Measurements from ENCODE around the gene ADRM1.

ADRM1 gene

DNA sequence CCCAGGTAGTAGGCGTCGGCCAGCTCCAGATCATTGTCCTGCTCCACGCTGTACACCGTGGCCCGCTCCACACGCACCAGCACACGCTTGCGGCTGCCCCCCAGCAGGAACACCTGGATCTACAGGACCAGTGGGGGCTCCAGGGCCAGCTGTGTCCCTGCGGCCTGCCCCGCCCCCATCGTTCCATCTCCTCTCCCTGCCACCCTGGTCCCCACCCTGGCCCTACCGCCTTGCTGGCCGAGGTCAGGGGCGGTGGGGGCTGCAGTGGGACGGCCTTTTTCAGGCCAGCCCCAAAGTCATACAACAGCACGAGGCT, 9.8 kb downstream of the ADRM1 start:
- no peak for DNase-seq

DNA sequence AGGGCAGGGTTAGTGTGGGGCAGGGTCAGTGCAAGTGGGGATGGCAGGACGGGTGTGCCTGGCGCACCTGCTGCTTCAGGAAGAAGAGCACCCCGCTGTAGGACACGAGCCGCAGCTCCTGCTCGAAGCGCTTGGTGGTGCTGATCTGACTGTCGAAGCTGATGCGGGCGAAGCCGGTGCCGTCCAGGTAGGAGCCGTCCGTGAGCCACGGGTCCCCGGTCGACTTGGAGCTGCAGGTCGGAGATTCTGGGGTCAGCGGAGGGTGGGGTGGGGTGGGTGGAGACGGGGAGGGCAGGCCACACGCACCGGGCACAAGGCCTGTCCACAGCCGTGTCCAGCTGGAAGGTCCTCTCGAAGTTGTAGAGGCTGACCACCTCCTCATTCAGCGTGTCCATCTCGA, 10.2 kb downstream of the ADRM1 start:
- DNase-seq: no peak

DNA sequence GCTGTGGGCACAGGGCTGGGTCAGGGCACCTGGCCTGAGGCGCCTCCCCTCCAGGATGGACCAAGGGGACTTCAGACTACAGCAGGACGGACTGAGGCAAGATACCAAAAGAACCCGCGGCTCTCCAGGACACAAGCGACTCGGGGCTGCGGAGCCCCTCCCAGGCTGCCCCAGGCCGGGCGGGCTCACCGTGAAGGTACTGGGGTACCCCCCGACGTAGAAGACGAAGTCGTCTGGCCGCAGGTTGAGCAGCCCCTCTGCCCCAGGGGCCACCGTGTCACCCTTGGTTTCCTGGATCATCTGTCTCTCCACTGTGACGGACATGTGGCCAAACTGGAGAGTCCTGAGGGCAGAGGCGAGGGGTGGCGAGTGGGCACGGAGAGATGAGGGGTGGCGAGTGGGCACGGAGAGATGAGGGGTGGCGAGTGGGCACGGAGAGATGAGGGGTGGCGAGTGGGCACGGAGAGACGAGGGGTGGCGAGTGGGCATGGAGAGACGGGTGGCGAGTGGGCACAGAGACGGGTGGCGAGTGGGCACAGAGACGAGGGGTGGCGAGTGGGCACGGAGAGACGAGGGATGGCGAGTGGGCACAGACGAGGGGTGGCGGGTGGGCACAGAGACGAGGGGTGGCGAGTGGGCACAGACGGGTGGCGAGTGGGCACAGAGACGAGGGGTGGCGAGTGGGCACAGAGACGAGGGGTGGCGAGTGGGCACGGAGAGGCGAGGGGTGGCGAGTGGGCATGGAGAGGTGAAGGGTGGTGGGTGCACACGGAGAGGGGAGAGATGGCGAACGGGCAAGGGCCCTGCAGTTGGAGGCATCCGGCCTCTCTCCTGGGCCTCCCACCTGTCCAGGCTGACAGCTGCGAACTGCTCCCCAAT, 10.9 kb downstream of the ADRM1 start:
- DNase-seq: no peak

DNA sequence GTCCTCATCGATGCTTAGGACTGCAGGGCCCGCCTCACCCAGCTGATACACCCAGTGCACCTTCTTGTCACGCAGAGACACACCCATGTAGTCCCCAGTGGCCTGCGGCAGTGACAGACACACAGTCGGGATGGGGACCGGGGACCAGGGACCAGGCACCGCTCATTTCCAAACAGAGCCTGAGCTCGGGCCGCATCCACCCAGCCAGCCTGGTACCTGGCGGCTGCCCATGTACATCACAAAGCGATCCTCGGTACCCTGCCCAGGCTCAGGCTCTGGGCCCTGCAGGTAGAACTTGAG, 11.5 kb downstream of the ADRM1 start:
- DNase-seq: no peak

DNA sequence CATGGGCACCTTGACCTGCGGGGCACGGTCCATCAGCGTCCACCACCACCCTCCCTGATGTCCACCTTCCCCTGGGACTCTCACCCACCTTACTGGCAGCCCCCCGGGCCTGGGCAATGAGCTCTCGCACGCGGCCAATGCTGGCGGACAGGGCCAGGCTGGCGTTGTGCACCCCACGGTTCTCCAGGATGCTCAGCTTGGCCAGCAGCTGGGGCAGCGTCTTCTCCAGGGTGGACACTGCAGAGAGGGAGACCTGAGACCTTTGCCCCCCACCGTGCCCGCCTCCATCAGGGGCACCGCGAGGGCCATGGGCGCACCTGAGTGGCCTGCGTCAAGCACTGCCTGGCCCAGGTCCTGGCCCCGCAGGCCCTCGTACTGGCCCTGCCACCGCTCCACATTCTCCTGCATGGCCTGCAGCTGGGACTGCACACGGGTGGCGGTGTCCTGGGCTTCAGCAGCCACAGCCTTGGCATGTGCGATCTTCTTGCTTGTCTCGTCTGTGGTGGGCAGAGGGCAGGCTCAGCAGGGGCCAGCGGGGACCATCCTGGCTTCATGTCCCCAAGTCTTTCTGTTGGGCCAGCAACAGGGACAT, 12.0 kb downstream of the ADRM1 start:
- DNase-seq: no peak

DNA sequence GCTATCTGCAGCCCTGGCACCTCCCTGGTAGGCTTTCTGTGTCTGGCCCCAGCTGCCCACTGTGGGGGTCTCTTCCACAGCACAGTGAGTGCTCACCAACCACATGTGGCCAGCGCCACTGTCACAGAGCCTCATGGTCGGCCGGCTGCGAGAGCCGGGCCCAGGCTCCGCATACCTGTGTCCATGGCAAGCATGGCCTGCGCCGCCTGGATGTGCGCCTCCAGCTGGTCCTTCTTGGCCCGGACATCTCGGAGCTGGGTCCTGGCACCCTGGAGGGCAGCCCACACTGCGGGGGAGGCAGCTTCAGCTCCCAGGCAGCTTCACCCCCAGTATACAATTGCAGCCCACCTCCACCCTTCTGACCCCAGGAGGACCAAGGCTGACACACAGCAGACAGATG, 13.0 kb downstream of the ADRM1 start:
- DNase-seq: no peak

DNA sequence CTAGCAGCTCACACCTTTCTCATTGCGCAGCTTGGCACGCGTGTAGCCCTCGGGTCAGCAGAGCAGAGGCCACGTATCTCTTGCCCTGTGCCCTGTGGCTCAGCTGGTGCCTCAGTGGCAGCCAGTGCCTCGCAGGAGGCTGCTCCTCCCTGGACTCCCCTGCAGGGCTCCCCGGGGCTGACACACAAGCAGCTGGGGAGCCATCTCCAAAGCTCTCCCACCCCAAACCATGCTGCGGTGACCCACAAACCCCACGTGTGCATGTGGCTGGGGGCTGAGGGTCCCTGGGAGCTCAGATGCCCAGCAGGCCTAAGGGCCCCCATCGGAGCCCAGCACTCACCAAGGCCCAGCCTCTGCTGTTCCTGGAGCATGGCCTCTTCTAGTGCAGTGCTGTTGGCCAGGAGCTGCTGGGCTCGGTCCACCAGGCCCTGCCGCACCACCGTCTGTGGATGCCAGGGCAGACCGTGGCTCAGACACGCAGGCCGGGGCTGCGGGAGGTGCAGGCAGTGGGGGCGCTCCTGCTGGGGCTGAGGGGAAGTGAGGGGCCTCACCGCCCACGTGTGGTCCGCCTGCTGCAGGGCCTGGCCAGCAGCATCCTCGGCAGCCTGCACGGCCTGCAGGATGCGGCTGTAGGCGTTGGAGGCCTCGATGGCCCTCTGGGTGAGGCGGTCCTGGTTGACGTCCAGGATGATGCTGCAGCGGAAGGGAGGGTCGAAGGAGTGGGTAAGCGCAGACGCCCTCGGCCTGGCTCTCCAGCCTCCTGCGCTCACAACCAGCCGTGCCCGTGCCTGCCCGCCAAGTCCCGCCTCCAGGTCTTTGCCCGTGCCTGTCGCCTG, 13.8 kb downstream of the ADRM1 start:
- DNase-seq: no peak

DNA sequence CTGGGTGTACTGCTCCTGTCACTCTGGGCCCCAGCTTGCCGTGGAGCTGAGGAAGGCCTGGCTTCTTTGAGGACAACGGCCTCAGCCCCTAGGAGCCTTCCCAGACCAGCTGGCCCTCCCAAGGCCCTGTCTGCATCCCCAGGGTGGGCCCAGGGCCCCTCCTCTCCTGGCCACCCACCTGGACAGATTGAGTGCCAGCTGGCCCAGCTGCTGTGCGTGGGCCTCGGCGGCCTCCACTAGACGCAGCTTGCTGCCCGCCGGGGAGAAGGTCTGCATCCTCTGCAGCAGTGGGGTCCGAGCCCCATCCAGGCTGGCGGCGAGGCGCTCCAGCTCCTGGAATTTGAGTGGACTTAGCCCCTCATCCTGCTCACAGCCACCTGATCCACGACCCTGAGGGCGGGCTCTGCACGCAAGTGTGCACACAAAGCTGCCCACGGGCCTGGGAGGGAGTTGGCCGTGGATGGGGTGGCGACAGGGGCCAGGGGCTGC, 14.4 kb downstream of the ADRM1 start:
- DNase-seq: no peak

DNA sequence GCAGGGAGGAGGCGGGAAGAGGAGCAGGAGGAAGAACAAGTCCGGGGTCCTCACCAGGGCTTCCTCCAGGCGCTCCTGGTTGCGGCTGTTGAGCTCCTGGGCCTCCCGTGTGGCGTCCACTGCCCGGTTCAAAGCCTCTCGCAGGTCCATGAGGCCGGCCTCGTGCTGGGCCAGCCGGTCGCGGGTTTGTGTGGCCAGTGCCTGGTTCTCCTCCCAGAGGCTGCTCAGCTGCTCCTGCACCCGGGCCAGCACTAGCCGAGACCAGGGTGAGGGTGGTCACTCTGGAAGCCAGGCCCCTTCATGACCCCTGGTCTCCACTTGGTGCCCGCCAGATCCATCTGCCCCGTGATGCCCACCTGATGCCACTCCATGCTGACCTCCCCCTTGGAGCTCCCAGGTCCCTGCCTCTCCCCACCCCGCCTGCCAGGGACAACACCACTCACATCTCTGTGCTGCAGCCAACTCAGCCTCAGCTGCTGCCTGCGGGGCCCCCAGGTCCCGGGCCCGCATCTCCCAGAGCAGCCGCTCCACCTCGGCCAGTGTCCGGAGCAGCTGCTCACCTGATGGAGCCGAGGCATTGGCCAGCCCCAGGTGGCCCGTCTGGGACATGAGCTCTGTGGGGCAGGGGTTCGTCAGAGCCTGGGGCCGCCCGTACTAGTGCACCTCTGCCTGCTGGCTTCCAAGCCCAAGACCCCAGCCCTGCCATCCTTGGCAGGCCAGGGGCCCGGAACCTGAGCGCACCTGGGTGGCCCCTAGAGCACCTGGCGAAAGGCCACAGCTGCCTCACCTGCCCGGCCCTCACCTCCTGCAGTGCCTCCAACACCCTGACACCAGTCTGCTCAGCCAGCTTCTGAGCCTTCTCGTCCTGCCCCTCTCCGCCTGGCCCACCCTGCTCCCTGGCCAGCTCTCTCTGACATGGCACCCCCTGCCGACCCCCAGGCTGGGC, 15.9 kb downstream of the ADRM1 start:
- DNase-seq: no peak

DNA sequence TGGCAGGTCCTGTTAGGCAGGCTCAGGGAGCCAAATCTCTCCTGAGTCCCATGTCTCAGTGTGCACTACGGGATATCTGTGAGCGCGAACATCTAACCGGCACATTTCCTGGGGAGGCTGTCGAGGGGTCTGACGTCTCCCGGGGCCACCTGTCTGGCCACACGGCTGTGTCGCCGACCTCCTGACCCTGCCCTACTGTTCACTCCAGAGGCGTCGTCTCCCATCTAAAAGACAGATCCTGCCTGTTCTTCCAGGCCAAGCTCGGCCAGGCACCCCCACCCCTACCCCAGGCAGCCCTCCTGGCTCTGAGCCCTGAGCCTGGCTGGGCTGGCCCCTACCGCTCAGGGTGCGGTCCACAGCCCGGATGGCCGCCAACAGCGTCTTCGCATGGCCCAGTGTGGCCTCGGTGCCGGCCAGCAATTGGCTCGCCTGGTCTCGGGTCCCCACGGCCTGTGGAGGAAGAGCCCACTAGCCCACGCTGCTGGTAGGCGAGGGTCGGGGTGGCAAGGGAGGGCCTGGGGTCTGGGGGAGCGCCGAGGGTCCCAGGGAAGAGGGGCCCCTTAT, 16.6 kb downstream of the ADRM1 start:
- DNase-seq: no peak

DNA sequence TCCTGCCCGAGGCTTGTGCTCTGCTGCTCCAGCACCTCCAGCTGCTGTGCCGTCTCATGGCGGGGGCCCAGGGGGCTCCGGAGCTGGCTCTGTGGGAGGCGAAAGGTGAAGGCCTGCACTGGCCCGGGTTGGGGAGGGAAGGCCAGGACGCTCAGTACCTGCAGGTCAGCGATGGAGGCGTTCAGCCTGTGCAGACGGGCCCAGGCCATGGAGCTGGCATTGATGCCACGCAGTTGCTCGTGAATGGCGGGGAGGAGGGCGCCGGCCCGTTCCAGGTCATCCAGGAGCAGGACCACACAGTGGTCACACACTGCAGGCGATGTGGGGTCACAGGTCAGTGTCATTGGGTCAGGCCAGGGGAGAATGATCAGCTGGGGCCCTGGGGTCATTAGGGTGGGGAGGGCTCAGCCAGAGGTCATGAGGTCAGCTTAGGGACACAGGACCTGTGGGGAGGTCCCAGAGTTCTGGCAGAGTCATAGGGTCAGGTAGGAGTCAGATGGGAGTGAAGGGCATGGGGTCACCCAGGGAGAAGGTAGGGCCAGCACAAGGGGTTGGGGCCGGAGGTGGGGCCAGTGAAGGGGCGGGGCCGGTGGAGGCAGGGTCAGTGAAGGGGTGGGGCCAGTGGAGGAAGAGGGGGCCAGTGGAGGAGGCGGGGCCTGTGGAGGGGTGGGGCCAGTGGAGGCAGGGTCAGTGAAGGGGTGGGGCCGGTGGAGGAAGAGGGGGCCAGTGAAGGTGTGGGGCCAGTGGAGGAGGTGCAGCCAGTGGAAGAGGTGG, 18.0 kb downstream of the ADRM1 start:
- DNase-seq: no peak

DNA sequence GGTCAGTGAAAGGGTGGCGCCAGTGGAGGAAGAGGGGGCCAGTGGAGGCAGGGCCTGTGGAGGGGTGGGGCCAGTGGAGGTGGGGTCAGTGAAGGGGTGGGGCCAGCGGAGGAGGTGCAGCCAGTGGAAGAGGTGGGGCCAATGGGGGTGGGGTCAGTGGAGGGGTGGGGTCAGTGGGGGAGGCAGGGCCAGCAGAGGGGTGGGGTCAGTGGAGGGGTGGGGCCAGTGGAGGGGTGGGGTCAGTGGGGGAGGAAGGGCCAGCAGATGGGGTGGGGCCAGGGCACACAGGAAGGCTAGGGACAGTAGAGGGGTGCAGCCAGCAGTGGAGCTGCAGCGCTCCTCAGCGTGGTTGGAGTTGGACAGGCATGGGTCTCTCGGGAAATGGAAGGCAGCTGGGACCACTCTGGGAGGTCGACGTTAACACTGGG, 18.7 kb downstream of the ADRM1 start:
- no peak for DNase-seq

DNA sequence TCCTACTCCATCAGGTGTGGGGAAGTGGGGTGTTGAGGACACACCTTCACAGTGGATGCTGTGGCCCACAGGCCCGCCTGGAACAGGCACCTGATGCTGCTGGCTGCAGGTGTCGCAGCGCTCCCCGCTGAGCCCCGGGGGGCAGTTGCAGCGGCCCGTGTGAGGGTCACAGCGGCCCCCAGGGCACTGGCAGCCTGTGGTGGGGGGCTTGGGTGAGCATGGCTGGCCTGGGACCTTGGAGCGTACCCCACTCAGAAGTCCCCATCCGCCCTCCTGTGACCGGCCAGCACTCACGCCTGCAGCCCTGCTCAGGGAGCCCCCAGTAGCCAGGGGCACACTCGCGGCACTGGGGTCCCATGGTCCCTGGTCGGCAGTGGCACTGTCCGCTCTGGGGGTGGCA, 19.2 kb downstream of the ADRM1 start:
- DNase-seq: no peak

DNA sequence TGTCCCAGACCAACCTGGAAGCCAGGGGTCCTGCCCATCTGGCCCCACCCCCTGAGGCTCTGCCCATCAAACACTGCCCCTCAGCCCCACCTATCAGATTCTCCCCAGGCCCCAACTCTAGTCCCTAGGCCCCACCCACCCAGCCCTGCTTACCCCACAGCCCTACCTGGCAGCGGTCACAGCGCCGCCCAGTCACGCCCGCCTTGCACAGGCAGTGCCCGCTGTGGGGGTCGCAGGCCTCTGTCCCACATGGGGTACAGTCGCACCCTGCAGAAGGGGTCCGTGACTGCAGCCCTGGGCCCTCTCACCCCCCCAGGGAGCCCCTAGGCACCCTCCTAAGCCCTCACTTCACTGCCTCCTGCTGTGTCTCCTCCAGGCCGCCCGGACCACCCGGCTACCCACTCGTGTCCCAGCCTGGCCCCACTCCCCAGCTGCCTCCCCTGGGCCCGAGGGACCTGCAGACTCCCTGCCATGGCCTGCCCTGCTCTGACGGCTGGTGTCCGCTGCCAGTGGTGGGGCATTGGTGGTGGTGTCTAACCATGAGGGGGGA, 19.8 kb downstream of the ADRM1 start:
- no peak for DNase-seq

DNA sequence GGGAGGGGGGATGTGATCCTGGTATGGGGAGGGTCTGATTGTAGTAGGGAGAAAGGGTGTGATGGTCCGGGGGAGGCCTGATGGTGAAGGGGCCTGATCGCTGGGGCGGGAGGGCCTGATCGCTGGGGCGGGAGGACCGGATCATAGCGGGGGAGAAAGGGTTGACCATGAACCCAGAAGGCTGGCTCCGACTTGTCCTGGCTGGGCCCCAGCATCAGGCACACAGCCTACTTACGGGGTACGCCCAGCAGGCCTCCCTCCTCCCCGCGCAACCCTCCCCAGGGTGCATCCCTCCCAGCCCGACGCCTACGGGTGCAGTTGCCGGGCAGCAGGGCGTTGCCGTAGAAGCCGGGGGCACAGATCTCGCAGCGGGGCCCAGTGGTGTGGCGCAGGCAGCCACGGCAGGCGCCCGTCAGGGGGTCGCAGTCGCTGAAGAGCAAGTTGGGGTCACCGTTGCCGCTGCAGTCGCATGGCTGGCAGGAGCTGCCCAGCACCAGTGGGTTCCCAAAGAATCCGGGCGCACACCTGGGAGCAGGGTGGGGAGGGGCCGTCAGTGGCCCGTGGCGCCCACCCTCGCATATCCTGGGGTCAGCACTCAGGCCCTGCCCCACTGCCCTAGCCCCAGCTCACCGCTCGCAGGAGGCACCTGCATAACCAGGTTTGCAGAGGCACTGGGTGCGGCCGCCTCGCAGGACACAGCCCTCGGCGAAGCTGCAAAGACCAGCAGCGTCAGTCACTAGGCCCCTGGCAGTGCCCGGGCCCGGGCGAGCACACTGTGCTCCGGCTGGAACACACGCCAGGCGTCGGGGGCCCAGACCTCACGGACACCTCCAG, 20.6 kb downstream of the ADRM1 start:
- DNase-seq: no peak

DNA sequence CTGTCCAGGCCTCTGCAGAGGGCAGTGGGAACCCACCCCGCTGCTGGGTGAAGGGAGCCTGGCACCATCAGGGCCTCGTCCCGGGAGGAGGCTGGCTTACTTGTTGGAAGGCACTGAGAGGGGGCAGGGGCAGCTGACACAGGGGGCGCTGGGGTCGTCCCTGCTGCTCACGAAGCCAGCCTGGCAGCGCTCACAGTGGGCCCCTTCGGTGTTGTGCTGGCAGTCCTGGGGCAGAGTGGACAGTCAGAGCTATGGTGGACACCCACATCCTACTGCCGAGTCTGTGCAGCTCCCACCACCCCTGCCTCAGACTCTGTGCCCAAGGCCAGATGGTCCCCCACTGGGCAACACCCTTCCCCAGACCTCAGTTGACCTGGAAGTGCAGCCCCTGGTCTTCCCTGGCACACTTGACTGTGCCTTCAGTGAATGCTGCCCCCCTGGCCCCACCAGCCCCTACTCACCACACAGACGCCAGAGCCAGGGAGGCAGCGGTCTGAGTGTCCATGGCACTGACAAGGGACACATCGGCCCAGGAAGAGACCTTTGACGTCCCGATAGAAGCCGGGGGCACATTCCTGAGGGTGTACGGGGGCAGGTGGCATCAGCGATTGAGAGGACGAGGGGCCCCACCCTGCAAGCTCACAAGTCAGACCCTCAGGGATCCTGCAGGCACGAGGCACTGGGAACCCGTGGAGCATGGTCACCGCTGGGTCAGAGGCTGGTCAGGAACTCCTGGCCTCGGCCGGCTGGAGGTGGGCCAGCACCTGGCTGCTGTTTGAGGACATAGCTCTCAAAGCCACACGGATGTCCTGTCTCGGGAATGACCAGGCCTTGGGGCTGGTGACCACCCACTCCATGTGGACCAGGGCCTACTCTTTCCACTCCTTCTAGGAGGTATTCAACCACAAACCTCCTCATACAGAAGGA, 21.4 kb downstream of the ADRM1 start:
- no peak for DNase-seq

DNA sequence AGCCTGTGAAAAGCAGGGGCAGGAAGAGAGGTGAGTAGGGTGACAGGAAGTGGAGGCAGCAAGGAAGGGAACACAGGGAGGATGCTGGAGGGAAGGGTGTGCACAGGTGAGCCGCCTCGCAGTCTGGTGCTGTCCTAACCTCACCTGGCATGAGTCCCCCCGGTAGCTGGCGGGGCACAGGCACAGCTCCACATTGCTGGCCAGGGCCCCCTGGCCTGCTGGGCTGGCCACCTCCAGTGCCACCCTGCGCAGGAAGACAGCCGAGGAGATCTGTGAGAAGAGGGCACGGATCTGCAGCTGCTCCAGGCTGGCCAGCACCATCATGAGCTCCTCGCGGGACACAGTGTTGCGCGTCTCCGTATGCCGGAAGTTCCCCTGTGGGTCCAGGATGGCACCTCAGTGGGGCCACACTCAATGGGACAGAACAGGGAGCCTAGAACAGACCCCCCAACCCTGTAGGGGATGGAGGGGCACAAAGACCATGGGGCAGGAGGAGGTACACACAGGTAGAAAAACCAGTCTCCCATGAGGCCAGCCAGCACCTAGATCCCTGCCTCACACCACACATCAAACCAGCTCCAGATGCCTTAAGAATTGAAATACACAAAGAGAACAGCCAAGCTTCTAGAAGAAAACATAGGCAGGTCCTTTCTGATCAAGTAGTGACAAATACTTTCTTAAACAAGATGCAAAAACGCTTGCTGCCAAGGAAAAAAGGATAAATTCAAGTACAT, 22.5 kb downstream of the ADRM1 start:
- DNase-seq: no peak

DNA sequence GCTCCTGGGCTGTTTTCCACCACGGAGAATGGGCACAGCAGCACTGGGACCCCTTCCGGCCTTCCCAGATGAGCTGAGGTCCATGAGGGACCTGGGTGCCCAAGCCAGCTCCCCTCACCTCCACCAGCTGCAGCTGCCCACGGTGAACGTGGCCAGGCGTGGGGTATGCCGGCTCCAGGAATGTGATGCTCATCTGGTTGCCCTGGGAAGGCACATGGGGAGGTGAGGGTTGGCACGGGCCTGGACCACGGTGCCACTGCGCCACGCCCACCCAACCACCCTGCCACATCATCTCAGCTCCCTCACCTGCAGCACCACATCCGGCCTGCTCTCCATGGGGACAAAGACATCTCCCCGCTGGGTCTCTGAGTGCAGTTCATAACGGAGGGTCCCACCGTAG, 23.8 kb downstream of the ADRM1 start:
- no peak for DNase-seq
